Measurements from ENCODE around the gene FA2H. TPM values are rescaled to one million over a fixed set of nuclear protein-coding genes. Genes with fewer than 3 reads are reported as not detected.

FA2H gene, protein sequence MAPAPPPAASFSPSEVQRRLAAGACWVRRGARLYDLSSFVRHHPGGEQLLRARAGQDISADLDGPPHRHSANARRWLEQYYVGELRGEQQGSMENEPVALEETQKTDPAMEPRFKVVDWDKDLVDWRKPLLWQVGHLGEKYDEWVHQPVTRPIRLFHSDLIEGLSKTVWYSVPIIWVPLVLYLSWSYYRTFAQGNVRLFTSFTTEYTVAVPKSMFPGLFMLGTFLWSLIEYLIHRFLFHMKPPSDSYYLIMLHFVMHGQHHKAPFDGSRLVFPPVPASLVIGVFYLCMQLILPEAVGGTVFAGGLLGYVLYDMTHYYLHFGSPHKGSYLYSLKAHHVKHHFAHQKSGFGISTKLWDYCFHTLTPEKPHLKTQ
- 4.4 and 4.7 TPM in 2 replicates for polyA plus RNA-seq (2013)

- Histone ChIP-seq H2BK5ac (ENCODE audit: low read depth, low read length, poor library complexity) (no peak within 1 kb of the TSS), H3K9ac (ENCODE audit: low read length) (no peak within 1 kb of the TSS)
Measured at GRCh38 chr16:74774223-74775139, at the start of gene FA2H. Gene FA2H (minus strand): TSS chr16:74774820. CDS start chr16:74774755, 65 bp downstream.

GRCh38 chr16:74817851-74818250 lies 43.2 kb upstream of the FA2H start:
- no peak overlapping the region for H3K27ac ChIP-seq (ENCODE audit: low read depth, low read length)
- WGBS (ENCODE audit: extremely low coverage, insufficient coverage, insufficient read length): no CpG with 5 or more reads among the region's 7 CpGs
- no peak overlapping the region for H3K4ac ChIP-seq (ENCODE audit: low read depth, low read length)
- H3K36me3 ChIP-seq (ENCODE audit: control insufficient read depth in 1 of 2, insufficient read depth in 2 of 2, low read length in 2 of 2): no peaks in the 10 kb centered on the region
- no peak overlapping the region for H4K91ac ChIP-seq (ENCODE audit: low read depth, low read length)
- H2BK12ac ChIP-seq (ENCODE audit: low read length): no peak overlapping the region
- no peak overlapping the region for H3K18ac ChIP-seq (ENCODE audit: low read length)
- H2BK5ac ChIP-seq (ENCODE audit: low read depth, low read length, poor library complexity): no peak overlapping the region
- no peak overlapping the region for H2AFZ ChIP-seq (ENCODE audit: insufficient read depth, low read length, poor library complexity)
- H3K27me3 ChIP-seq (ENCODE audit: insufficient read depth, low read length): peaks cover 2% of the 10 kb centered on the region
- H3K9me3 ChIP-seq (ENCODE audit: insufficient read depth, low read depth, low read length): no peaks in the 10 kb centered on the region
- no peak overlapping the region for H4K8ac ChIP-seq (ENCODE audit: low read depth, low read length)
- H4K12ac ChIP-seq (ENCODE audit: low read depth, low read length): no peak overlapping the region
- no peak overlapping the region for H3K9ac ChIP-seq (ENCODE audit: low read length)
- no peaks in the 10 kb centered on the region for H3K79me1 ChIP-seq (ENCODE audit: low read length)
- no peak overlapping the region for H3K23ac ChIP-seq (ENCODE audit: low read length)
- H2AK5ac ChIP-seq (ENCODE audit: low read length): no peak overlapping the region
- no peaks in the 10 kb centered on the region for H3K79me2 ChIP-seq (ENCODE audit: control insufficient read depth, insufficient read depth, low read length, poor library complexity)
- H3K4me1 ChIP-seq (ENCODE audit: control insufficient read depth in 1 of 2, insufficient read depth in 2 of 2, low read length in 2 of 2): peaks cover 0 to 2% of the 10 kb centered on the region in 2 experiments
- H2BK120ac ChIP-seq (ENCODE audit: insufficient read depth, low read length, poor library complexity): no peak overlapping the region
- H3K4me3 ChIP-seq (ENCODE audit: low read depth, low read length): no peak overlapping the region
- no peak overlapping the region for H3K4me2 ChIP-seq (ENCODE audit: low read length)
- no peak for DNase-seq
- H3K14ac ChIP-seq (ENCODE audit: low read length): no peak overlapping the region

More at GRCh38 chr16:74774223-74775139, at the start of gene FA2H:
- Histone ChIP-seq H3K79me1 (ENCODE audit: low read length) (no peaks in the 10 kb centered on the region), H3K14ac (ENCODE audit: low read length) (no peak within 1 kb of the TSS), H4K8ac (ENCODE audit: low read depth, low read length) (no peak within 1 kb of the TSS), H3K23ac (ENCODE audit: low read length) (no peak within 1 kb of the TSS), H3K4me2 (ENCODE audit: low read length) (peak within 1 kb of the TSS; percentile 86), H3K27ac (ENCODE audit: low read depth, low read length) (no peak within 1 kb of the TSS), H3K18ac (ENCODE audit: low read length) (no peak within 1 kb of the TSS), H2BK120ac (ENCODE audit: insufficient read depth, low read length, poor library complexity) (no peak within 1 kb of the TSS), H3K9me3 (ENCODE audit: insufficient read depth, low read depth, low read length) (no peaks in the 10 kb centered on the region), H3K79me2 (ENCODE audit: control insufficient read depth, insufficient read depth, low read length, poor library complexity) (no peaks in the 10 kb centered on the region), H2AFZ (ENCODE audit: insufficient read depth, low read length, poor library complexity) (no peak within 1 kb of the TSS), H4K91ac (ENCODE audit: low read depth, low read length) (no peak within 1 kb of the TSS), H3K36me3 (ENCODE audit: control insufficient read depth in 1 of 2, insufficient read depth in 2 of 2, low read length in 2 of 2) (no peaks in the 10 kb centered on the region), H3K4ac (ENCODE audit: low read depth, low read length) (no peak within 1 kb of the TSS), H3K4me1 (ENCODE audit: control insufficient read depth in 1 of 2, insufficient read depth in 2 of 2, low read length in 2 of 2) (peaks cover 3 to 9% of the 10 kb centered on the region in 2 experiments), H4K12ac (ENCODE audit: low read depth, low read length) (no peak within 1 kb of the TSS), H3K4me3 (ENCODE audit: low read depth, low read length) (peak within 1 kb of the TSS; percentile 51), H2BK12ac (ENCODE audit: low read length) (no peak within 1 kb of the TSS), H2AK5ac (ENCODE audit: low read length) (no peak within 1 kb of the TSS), H3K27me3 (ENCODE audit: insufficient read depth, low read length) (peaks cover 5% of the 10 kb centered on the region)
- peak; percentile 88 to 91 for DNase-seq
- no CpG with 5 or more reads among the region's 94 CpGs for WGBS (ENCODE audit: extremely low coverage, insufficient coverage, insufficient read length)

GRCh38 chr16:74813109-74813641 lies 38.6 kb upstream of the FA2H start:
- Histone ChIP-seq H3K23ac (ENCODE audit: low read length) (no peak overlapping the region), H3K79me1 (ENCODE audit: low read length) (no peaks in the 10 kb centered on the region), H3K9me3 (ENCODE audit: insufficient read depth, low read depth, low read length) (no peaks in the 10 kb centered on the region), H3K4ac (ENCODE audit: low read depth, low read length) (no peak overlapping the region), H2BK5ac (ENCODE audit: low read depth, low read length, poor library complexity) (no peak overlapping the region), H3K27me3 (ENCODE audit: insufficient read depth, low read length) (no peaks in the 10 kb centered on the region), H3K4me3 (ENCODE audit: low read depth, low read length) (no peak overlapping the region), H3K27ac (ENCODE audit: low read depth, low read length) (no peak overlapping the region), H3K18ac (ENCODE audit: low read length) (no peak overlapping the region), H2BK120ac (ENCODE audit: insufficient read depth, low read length, poor library complexity) (no peak overlapping the region), H3K14ac (ENCODE audit: low read length) (no peak overlapping the region), H3K36me3 (ENCODE audit: control insufficient read depth in 1 of 2, insufficient read depth in 2 of 2, low read length in 2 of 2) (no peaks in the 10 kb centered on the region), H4K12ac (ENCODE audit: low read depth, low read length) (no peak overlapping the region), H3K4me2 (ENCODE audit: low read length) (no peak overlapping the region), H3K9ac (ENCODE audit: low read length) (no peak overlapping the region), H3K79me2 (ENCODE audit: control insufficient read depth, insufficient read depth, low read length, poor library complexity) (no peaks in the 10 kb centered on the region), H2AK5ac (ENCODE audit: low read length) (no peak overlapping the region), H3K4me1 (ENCODE audit: control insufficient read depth in 1 of 2, insufficient read depth in 2 of 2, low read length in 2 of 2) (peaks cover 0 to 2% of the 10 kb centered on the region in 2 experiments), H4K91ac (ENCODE audit: low read depth, low read length) (no peak overlapping the region), H2BK12ac (ENCODE audit: low read length) (no peak overlapping the region), H4K8ac (ENCODE audit: low read depth, low read length) (no peak overlapping the region), H2AFZ (ENCODE audit: insufficient read depth, low read length, poor library complexity) (no peak overlapping the region)
- WGBS (ENCODE audit: extremely low coverage, insufficient coverage, insufficient read length): no CpG with 5 or more reads among the region's 25 CpGs
- peak; percentile 82 to 92 for DNase-seq

- H3K79me2 ChIP-seq (ENCODE audit: control insufficient read depth, insufficient read depth, low read length, poor library complexity): no peaks in the 10 kb centered on the region
- H3K27ac ChIP-seq (ENCODE audit: low read depth, low read length): no peak overlapping the region
- no peaks in the 10 kb centered on the region for H3K79me1 ChIP-seq (ENCODE audit: low read length)
- no peak overlapping the region for H2AK5ac ChIP-seq (ENCODE audit: low read length)
- no peak overlapping the region for H2BK12ac ChIP-seq (ENCODE audit: low read length)
- no peak overlapping the region for H4K8ac ChIP-seq (ENCODE audit: low read depth, low read length)
- no peaks in the 10 kb centered on the region for H3K36me3 ChIP-seq (ENCODE audit: control insufficient read depth in 1 of 2, insufficient read depth in 2 of 2, low read length in 2 of 2)
- no peak overlapping the region for H2BK5ac ChIP-seq (ENCODE audit: low read depth, low read length, poor library complexity)
- no peak overlapping the region for H3K23ac ChIP-seq (ENCODE audit: low read length)
- no peaks in the 10 kb centered on the region for H3K27me3 ChIP-seq (ENCODE audit: insufficient read depth, low read length)
- H2AFZ ChIP-seq (ENCODE audit: insufficient read depth, low read length, poor library complexity): no peak overlapping the region
- no peak overlapping the region for H3K9ac ChIP-seq (ENCODE audit: low read length)
- H2BK120ac ChIP-seq (ENCODE audit: insufficient read depth, low read length, poor library complexity): no peak overlapping the region
- H3K4me1 ChIP-seq (ENCODE audit: control insufficient read depth in 1 of 2, insufficient read depth in 2 of 2, low read length in 2 of 2): peaks cover 0 to 2% of the 10 kb centered on the region in 2 experiments
- H3K4ac ChIP-seq (ENCODE audit: low read depth, low read length): no peak overlapping the region
- DNase-seq: no peak
- H4K91ac ChIP-seq (ENCODE audit: low read depth, low read length): no peak overlapping the region
- no peak overlapping the region for H3K4me3 ChIP-seq (ENCODE audit: low read depth, low read length)
- peaks cover 7% of the 10 kb centered on the region for H3K9me3 ChIP-seq (ENCODE audit: insufficient read depth, low read depth, low read length)
- no peak overlapping the region for H3K4me2 ChIP-seq (ENCODE audit: low read length)
- WGBS (ENCODE audit: extremely low coverage, insufficient coverage, insufficient read length): no CpG with 5 or more reads among the region's 2 CpGs
- H3K14ac ChIP-seq (ENCODE audit: low read length): no peak overlapping the region
- H3K18ac ChIP-seq (ENCODE audit: low read length): no peak overlapping the region
- no peak overlapping the region for H4K12ac ChIP-seq (ENCODE audit: low read depth, low read length)
Measured at GRCh38 chr16:74811911-74812310, 37.3 kb upstream of the FA2H start.
